Peyer's patch (tissue), 4 donors: ENCODE results near the gene PPP2R2C. TPM values are rescaled to one million over a fixed set of nuclear protein-coding genes. Genes with fewer than 3 reads are reported as not detected.

ENCODE experiments used
- DNase-seq, 3 donors: peaks; one replicate each; pipeline ENCODE4 v3.0.0-alpha.2; 2017 to 2019
- H3K27ac ChIP-seq, 4 donors: fragments of 200-600 bp; sonication (generic); one replicate each; pipeline ENCODE4 v1.5.1; 2016 to 2019
- H3K27me3 ChIP-seq, 2 donors: fragments of 200-600 bp; sonication (generic); one replicate each; pipeline ENCODE4 v1.5.1; 2019
- H3K36me3 ChIP-seq, 3 donors: fragments of 200-600 bp; sonication (generic); one replicate each; pipeline ENCODE4 v1.5.1; 2016 to 2019
- H3K4me1 ChIP-seq, 4 donors: fragments of 200-600 bp; sonication (generic); one replicate each; pipeline ENCODE4 v1.5.1; 2016 to 2019
- H3K4me3 ChIP-seq, 4 donors: fragments of 200-600 bp; sonication (generic); 1 replicate in 3 of 4; 2 replicates in 1 of 4; pipeline ENCODE4 v1.5.1; 2016 to 2019; ENCODE audit warnings: mild to moderate bottlenecking in 1 of 4
- H3K9me3 ChIP-seq, 4 donors: fragments of 200-600 bp; sonication (generic); one replicate each; pipeline ENCODE4 v1.5.1; 2016 to 2019; ENCODE audit warnings: mild to moderate bottlenecking in 1 of 4
- CTCF ChIP-seq, 6 experiments: fragments of 450-650 bp in 4 of 6; fragments of 200-600 bp in 2 of 6; sonication (generic) in 1 of 6; IDR thresholded peaks; one replicate each; pipeline ENCODE4 v1.5.1; 2017 to 2019; ENCODE audit warnings: antibody characterized with exemption in 6 of 6, mild to moderate bottlenecking in 3 of 6, moderate library complexity in 1 of 6
- POLR2A ChIP-seq, 2 donors: fragments of 450-650 bp; IDR thresholded peaks; one replicate each; pipeline ENCODE4 v1.5.1; 2017; ENCODE audit warnings: antibody characterized with exemption in 2 of 2, mild to moderate bottlenecking in 2 of 2, moderate library complexity in 2 of 2
- total RNA-seq, 4 donors: library from RNA; depleted of rRNA; stranded (reverse); fragments of >200 nt; gene quantifications; one replicate each; pipeline ENCODE4 v1.1.0, GENCODE V29; 2016

PPP2R2C gene
- total RNA-seq, 4 donors from 2014 or later: 0.27 to 4.1 TPM; not detected in 2

GRCh38 chr4:6299875-6300274 lies 172.5 kb downstream of the PPP2R2C start:
- H3K27me3 ChIP-seq: no peaks in the 10 kb centered on the region
- no peaks in the 10 kb centered on the region for H3K4me1 ChIP-seq
- H3K27ac ChIP-seq: no peak overlapping the region
- no peaks in the 10 kb centered on the region for H3K9me3 ChIP-seq
- H3K36me3 ChIP-seq: peaks cover 0 to 30% (median 0%) of the 10 kb centered on the region in 3 donors
- no peak for DNase-seq
- no peak overlapping the region for H3K4me3 ChIP-seq
- no peak for TF ChIP-seq POLR2A (IDR thresholded peaks at IDR 0.05)
- TF ChIP-seq CTCF (IDR thresholded peaks at IDR 0.05): no peak

- TF ChIP-seq CTCF (IDR thresholded peaks at IDR 0.05) (no peak), POLR2A (IDR thresholded peaks at IDR 0.05) (no peak)
- Histone ChIP-seq H3K27ac (no peak overlapping the region), H3K4me3 (no peak overlapping the region), H3K4me1 (no peaks in the 10 kb centered on the region), H3K27me3 (no peaks in the 10 kb centered on the region), H3K9me3 (no peaks in the 10 kb centered on the region), H3K36me3 (peaks cover 0 to 33% (median 0%) of the 10 kb centered on the region in 3 donors)
- no peak for DNase-seq
Measured at GRCh38 chr4:6298852-6299251, 173.6 kb downstream of the PPP2R2C start.

GRCh38 chr4:6298035-6298434 lies 174.4 kb downstream of the PPP2R2C start:
- TF ChIP-seq POLR2A (IDR thresholded peaks at IDR 0.05): no peak
- no peak for TF ChIP-seq CTCF (IDR thresholded peaks at IDR 0.05)
- no peak for DNase-seq
- Histone ChIP-seq H3K27ac (no peak overlapping the region), H3K4me3 (no peak overlapping the region), H3K4me1 (no peaks in the 10 kb centered on the region), H3K27me3 (no peaks in the 10 kb centered on the region), H3K36me3 (peaks cover 0 to 33% (median 0%) of the 10 kb centered on the region in 3 donors), H3K9me3 (no peaks in the 10 kb centered on the region)

GRCh38 chr4:6297266-6297815 lies 175.1 kb downstream of the PPP2R2C start:
- no peak overlapping the region for H3K27ac ChIP-seq
- peaks cover 0 to 31% (median 0%) of the 10 kb centered on the region in 3 donors for H3K36me3 ChIP-seq
- H3K9me3 ChIP-seq: no peaks in the 10 kb centered on the region
- no peaks in the 10 kb centered on the region for H3K27me3 ChIP-seq
- no peaks in the 10 kb centered on the region for H3K4me1 ChIP-seq
- H3K4me3 ChIP-seq: no peak overlapping the region
- no peak for DNase-seq
- no peak for TF ChIP-seq POLR2A (IDR thresholded peaks at IDR 0.05)
- no peak for TF ChIP-seq CTCF (IDR thresholded peaks at IDR 0.05)

- peaks cover 0 to 29% (median 0%) of the 10 kb centered on the region in 3 donors for H3K36me3 ChIP-seq
- TF ChIP-seq CTCF (IDR thresholded peaks at IDR 0.05): no peak
- no peak for TF ChIP-seq POLR2A (IDR thresholded peaks at IDR 0.05)
- no peak overlapping the region for H3K4me3 ChIP-seq
- no peaks in the 10 kb centered on the region for H3K4me1 ChIP-seq
- no peak for DNase-seq
- no peaks in the 10 kb centered on the region for H3K9me3 ChIP-seq
- no peaks in the 10 kb centered on the region for H3K27me3 ChIP-seq
- no peak overlapping the region for H3K27ac ChIP-seq
Measured at GRCh38 chr4:6296026-6296425, 176.4 kb downstream of the PPP2R2C start.

GRCh38 chr4:6295495-6295894 lies 176.9 kb downstream of the PPP2R2C start:
- TF ChIP-seq CTCF (IDR thresholded peaks at IDR 0.05) (no peak), POLR2A (IDR thresholded peaks at IDR 0.05) (no peak)
- no peaks in the 10 kb centered on the region for H3K9me3 ChIP-seq
- no peak for DNase-seq
- H3K36me3 ChIP-seq: peaks cover 0 to 32% (median 0%) of the 10 kb centered on the region in 3 donors
- no peak overlapping the region for H3K4me3 ChIP-seq
- H3K27me3 ChIP-seq: no peaks in the 10 kb centered on the region
- H3K4me1 ChIP-seq: no peaks in the 10 kb centered on the region
- H3K27ac ChIP-seq: no peak overlapping the region
